HG02938 (cell line): Measurements from ENCODE around the gene OMG.
"Not testable (repeated sequence)": the region's sequence is repeated elsewhere in the genome, so short reads cannot be mapped to it uniquely, and the experiment has no call there.

Source experiments
- ATAC-seq: cut with Tn5 transposase; IDR thresholded peaks from one replicate; pipeline ENCODE4 v1.9.1; 2021; ENCODE audit warnings: mild to moderate bottlenecking, moderate library complexity; ENCODE audit not compliant: unreplicated experiment

OMG gene

GRCh38 chr17:31308372-31309334, 11.6 kb upstream of the OMG start:
- ATAC-seq = no peak

DNA sequence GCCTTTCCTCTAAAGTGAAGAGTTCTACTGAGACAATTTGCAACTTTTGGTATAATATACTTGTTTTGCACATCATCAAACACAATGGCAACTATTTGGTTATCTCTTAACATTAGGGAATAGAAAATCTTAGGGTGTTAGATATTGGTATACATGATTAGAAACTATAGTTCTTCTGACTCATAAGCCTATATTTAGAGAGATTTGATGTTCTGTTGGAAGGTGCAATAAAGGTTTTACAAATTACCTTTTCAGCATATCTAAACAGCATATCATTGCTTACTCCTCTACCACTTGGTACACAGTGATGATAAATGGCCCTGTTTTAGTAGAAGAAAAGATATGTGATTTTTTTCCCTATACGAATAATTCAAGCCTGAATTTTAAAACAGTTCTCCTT, 10.6 kb upstream of the OMG start:
- no peak for ATAC-seq

DNA sequence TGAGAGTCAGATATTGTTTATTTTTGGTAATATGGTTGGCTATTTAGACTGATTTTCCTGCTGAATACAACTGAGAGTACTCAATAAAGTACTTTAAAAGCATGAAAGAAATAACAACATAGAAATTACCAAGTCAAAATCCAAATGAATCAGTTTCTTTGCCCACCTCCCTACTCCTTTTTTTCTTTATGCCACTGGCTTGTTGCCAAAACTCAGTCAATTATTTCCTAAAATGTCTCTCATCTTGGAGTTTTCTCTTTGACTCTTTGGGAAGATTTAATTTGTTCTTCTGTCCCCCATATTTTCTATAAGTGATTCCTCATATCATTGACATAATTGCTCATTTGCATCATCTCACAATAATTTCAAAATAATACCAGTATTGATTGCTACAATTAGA, 2.6 kb upstream of the OMG start:
- ATAC-seq = no peak

GRCh38 chr17:31296142-31296541, 897 bp downstream of the OMG start:
- no peak for ATAC-seq

- no peak for ATAC-seq
Observed at GRCh38 chr17:31295489-31295871, 1.6 kb downstream of the OMG start.

- no peak for ATAC-seq
Observed at GRCh38 chr17:31294820-31295488, 2.1 kb downstream of the OMG start.

DNA sequence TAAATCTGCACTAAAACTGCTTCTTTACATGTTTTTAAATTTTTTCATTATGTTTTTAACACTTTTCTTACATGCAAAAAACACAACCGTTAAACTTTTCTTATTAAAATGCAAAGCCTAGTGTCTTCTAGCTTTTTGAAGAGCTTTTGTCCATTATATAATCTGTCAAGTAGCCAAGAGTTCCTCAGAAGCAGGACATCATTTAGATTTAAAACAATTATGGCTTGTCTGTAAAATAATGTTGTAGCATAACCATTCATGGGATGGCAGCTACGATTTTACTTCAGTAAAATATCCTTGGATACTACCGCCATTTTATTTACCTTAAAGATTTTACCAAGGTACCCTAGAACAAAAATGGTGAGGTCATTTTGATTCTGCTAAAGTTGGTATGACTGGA, 2.8 kb downstream of the OMG start:
- ATAC-seq = no peak

DNA sequence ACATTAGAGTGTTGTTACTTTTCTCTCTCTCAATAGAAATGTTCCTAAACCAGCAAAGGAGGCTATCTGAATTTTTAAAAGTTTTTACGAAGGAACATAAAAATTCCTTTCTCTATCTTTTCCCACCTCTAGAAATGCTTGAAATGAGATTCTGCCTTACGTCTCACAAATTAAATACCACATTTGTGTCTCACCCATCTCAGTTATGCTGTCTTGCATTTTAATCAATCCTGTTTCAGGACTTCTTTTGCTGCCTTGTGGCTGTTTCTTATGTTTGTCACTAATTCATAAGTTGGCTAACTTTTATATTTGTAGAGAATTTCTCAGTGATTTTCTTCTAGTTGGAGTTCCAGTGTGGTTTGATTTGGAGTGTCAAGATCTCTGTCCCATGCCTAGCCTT, 3.5 kb downstream of the OMG start:
- no peak for ATAC-seq

GRCh38 chr17:31291820-31292219, 5.2 kb downstream of the OMG start:
- ATAC-seq = no peak

DNA sequence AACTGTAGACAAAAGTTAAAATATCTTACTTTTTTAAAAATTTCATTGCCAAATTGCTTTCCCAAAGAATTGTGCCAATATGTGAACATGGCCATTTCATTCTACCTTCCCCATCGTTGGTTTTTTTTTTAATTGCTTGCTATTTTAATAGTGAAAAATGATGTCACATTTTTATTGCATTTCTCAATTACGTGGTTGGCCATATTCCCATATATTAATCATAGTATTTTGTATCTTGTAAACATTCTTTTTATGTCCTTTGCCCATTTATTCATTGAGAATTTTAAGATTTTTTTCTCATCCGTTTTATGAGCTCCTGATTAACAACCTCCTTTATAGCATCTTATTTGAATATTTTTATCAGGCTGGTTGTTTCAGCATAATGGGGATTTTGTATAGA, 7.2 kb downstream of the OMG start:
- ATAC-seq = no peak

GRCh38 chr17:31287932-31288331, 9.1 kb downstream of the OMG start:
- ATAC-seq = not testable (repeated sequence)

DNA sequence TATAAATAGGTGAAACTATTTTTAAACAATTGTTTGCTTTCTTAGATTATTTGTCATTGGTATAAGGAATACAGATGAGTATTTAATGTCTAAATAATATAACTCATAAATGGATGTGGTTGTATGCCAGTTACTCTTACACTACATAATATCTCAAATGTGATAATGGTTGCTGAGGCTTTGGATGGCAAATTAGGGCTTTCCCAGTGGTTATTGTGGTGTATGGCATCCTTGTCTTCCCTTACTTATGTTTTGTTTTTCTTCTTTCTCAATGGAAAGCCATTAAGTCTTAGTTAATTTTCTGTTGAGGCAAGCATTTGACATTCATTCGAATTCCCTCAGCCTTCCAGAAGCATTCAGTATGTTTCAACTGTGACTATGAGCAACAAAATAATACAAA, 10.5 kb downstream of the OMG start:
- no peak for ATAC-seq

GRCh38 chr17:31283841-31284240, 13.2 kb downstream of the OMG start:
- ATAC-seq = no peak

- no peak for ATAC-seq
Observed at GRCh38 chr17:31281061-31281460, 16.0 kb downstream of the OMG start.

DNA sequence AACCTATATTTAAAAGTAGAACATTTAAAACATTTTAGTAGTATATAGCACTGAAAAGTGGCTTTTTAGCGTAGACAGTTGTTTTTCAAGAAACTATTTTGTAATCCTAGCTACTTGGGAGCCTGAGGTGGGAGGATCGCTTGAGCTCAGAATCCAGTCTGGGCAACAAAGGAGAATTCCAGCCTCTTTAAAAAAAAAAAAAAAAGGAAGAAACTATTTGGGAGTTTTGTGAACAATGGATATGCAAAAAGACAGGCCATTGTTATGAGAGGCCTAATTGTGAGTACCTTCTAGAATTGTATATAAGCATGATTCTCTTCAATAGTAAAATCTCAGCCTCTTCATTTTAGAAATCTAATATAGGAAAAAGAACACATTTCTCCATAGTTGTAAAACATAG, 17.6 kb downstream of the OMG start:
- ATAC-seq = no peak

- no peak for ATAC-seq
Observed at GRCh38 chr17:31275116-31275515, 21.9 kb downstream of the OMG start.

GRCh38 chr17:31274252-31274651, 22.8 kb downstream of the OMG start:
- ATAC-seq = no peak

- no peak for ATAC-seq
Observed at GRCh38 chr17:31273516-31273915, 23.5 kb downstream of the OMG start.

GRCh38 chr17:31272803-31273202, 24.2 kb downstream of the OMG start:
- no peak for ATAC-seq

DNA sequence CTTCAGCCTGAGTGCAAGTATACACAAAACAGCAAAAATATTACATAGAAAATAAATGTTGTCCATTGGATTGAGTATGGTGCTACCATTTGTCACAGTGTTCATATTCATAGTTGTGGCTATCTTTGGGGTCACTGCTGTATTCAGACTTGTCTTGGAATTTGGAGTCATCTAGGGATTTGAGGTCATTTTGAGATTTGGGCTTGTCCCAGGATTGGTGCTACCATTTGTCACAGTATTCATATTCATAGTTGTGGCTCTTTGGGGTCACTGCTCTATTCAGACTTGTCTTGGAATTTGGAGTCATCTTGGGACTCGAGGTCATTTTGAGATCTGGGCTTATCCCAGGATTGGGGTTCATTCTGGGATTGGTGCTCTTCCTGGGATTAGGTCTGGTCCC, 24.8 kb downstream of the OMG start:
- ATAC-seq = no peak

DNA sequence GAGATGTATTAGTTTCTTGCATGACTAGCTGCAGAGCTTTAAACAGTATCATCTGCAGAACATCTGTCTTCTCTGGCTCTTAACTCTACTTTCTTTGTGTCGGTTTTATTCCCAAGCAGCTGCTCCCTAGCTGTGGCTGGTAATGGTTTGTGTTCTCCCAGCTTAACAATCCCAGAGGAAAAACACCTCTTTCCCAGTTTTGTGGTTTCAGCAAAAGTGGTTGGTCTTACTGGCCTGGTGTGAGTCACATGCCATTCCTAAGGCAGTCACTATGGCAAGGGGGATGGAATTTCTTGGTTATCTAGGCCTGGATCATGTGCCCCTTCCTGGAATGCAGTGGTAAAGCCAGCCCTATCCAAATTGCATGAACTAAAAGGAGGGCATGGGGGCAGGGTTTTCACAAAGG, 27.5 kb downstream of the OMG start:
- ATAC-seq = no peak

- no peak for ATAC-seq
Observed at GRCh38 chr17:31269036-31269577, 27.9 kb downstream of the OMG start.
